HG03025 (cell line): ENCODE measurements around the gene ACADL.

Experiments used
- ATAC-seq: cut with Tn5 transposase; IDR thresholded peaks from one replicate; pipeline ENCODE4 v1.9.1; 2021; ENCODE audit warnings: mild to moderate bottlenecking, moderate library complexity; ENCODE audit not compliant: unreplicated experiment, low FRiP score

ACADL gene

DNA sequence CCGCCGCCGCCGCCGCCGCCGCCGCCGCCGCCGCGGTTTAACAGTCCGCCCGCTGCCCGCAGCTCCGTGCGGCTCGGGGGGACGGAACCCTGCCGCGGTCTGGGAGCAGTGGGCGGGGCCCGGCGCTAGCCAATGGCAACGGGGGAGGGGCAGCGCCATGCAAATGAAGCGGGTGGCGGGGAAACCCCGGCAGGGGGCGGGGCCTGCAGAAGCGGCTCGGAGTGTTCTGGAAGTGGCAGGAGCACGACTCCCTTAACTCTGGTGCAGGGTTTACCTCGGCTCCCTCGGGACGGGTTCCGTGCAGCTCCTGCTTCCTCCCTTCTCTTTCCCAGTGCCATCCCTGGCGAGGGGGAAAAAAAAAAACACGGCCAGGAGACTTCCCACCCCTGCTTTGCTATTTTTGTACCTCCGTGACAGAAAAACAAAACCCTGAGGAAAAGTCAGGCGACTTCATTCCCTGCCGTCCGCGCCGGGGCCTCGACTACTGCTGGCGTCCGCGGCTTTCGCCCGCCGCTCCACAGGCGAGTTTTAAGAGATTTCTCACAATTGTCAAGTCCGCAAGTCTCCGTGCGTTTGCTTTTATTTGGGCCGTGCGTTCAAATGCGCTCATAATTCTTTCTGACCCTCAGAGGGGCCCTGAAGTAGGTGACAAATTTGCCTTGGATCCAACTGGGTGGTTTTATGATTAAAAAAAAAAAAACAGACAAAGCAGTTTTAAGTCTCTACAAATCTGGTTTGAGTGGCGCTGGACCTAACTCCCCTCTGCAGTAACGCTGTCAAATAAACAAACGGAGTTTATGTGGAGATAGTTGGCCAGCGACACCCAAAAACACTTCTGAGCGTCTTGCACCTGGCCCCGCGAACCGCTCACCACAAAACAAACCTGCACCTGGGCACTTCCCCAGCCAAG, 53.7 kb downstream of the ACADL start, which contains the start of gene KANSL1L:
KANSL1L (minus strand) TSS at position 101 of the 910 bp plus-strand sequence. CDS start 16,827 bp downstream, outside the sequence.
- ATAC-seq: peak; percentile 78

DNA sequence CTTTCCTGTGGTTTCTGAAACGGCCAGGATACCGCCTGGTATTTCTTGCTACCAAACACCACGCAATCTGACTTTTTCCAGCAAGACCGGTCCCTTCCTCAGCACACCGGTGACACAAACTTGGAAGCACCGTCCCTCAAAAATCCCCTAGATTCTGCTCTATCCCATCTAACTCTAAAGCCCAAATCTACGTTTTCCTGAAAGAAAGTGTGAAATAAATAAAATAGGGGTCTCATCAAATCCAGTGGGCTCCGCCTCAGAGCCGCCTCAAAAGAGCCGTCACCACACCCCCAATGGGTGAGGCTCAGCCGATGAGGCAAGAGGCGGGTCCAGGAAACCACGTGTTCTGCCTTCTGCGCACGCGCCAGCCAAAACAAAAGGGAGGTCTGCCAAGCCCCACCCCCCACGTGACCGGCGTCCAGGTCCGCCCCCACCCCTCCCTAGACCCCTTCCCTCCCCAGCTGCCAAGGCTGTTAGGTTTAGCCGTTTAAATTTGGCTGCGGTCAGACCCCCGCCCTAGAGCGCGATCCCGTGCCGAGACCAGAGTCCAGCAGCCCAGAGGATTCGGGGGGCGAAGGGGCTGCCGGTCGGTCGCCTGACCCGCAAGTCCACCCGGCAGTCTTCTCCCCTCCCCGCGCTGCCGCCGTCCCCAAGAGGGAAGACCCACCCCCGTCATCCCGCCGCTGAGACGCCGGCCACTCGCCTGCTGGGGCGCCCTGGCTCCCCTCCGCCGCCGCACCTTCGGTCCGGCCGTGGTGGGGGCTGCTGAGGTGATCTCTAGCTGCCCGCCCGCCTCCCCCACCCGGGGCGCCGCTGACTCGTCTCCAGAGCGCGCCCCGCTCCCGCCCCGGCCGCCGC, 54.6 kb downstream of the ACADL start:
- peak; percentile 69 for ATAC-seq

DNA sequence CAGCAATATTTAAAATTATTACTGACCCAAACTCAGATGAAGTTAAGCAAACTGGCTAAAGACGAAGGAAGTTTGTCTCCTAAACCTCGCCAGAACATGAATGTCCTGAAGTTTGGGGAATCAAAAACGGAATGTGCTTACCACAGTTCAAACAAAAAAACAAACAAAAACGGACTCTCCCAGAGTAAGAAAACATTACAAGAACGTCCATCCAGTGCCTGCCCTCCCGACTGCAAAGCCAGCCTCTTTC, 55.1 kb downstream of the ACADL start:
- ATAC-seq: no peak

DNA sequence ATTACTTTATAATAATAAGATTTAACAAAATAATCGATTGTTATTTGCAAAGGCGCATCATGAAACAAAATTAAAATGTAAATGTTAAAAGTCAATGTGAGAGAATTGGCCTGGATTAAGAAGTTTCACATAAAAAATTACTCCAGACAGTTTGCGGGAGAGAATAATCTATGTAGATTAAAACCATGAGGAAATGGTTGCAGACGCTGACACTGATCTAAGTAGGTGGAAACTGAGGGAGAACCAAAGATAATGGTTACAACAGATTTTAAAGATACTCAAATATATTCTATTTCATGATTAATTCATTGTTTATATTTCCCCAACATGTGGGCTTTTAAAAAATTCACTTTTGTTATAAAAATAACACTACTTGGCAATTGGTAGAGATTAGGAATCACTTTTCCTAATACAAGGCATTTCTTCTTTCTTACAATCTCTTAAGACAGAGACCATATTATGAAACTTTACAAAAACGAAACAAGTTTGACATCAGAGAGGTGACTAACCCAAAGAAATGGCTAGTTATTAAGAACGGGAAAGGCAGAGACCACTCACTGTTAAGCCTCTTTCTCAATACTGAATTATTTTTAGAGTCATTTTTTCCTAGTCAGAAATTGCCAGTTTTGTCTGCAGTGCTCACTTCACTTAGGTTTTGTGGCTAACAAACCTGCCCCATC, 55.6 kb downstream of the ACADL start:
- ATAC-seq: no peak

DNA sequence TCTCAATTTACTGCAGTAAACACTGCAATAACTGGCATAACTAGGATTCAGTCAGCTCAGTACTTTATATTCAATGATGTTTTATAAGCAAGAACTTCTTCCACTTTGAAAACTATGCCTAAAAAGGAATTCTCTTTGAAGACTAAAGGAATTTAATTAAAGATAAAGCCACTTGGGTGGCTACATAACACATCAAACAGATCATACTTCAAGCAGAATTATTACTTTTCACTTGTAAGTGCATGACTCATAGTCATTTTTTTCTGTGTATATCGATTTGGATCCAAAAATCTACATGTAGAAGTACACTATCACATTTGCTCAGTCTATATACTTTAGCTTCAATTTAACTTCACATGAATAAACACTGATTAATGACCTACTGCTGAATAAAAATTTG, 58.0 kb downstream of the ACADL start:
- no peak for ATAC-seq

DNA sequence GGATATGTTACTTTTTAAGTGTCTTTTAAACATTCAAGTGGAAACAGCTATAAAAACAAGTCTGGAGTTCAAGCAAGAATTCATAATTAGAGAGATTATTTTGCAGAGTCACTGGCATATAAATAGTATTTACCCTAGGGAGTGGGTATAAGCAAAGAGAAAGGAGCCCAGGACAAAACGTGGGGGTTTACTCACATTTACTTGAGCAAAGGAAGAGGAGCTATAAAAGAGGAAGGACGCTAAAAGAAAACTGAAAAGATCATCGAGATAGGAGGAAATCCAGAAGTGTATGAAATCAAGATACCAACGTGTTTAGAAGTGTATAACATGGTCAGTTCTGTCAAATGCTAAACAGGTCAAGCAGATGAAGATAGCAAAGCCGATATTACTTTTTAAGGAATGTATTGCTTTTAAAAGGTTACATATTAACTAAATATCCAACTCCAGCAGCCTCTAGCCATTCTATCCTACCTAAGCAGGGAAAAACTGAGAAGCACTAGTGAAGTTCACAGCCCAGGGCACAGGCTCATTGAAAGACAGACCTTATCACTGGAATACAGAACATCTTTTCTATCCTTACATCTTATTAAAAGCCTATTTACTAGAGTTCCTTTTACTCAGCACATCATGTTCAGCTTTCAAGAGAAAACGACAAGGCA, 62.7 kb downstream of the ACADL start:
- ATAC-seq: no peak

DNA sequence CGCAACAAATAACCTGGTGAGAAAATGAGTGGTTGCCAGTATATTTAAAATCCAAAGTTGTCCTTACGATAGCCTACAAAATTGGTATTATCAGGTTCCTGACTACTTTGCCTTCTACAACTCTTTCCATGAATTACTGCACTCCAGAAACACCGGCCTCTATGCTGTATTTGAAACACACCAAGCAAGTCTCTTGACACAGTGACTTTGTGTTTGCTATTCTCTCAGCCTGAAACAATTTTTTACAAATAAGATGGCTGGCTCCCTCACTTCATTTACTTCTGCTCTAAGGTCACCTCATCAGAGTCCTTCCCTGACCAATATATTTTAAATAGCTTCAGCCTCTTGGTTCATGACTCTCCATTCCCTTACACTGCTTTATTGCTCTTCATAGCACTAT, 66.2 kb downstream of the ACADL start:
- ATAC-seq: no peak

DNA sequence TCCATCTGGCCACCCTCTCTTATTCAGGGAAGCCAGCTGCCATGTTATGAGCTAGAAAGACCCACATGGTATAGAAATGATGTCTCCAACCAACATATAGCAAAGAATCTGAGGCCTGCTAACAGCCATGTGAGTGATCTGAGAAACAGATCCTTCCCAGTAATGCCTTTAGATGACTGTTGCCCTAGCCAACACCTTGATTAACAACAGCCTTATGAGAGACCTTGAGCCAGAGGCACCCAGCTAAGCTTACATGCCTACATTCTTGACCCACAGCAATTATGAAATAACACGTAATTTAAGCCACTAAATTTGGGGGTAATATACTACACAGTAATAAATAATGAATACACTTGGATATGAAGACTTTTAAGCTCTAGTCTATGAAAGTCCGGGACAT, 67.0 kb downstream of the ACADL start:
- ATAC-seq: no peak

DNA sequence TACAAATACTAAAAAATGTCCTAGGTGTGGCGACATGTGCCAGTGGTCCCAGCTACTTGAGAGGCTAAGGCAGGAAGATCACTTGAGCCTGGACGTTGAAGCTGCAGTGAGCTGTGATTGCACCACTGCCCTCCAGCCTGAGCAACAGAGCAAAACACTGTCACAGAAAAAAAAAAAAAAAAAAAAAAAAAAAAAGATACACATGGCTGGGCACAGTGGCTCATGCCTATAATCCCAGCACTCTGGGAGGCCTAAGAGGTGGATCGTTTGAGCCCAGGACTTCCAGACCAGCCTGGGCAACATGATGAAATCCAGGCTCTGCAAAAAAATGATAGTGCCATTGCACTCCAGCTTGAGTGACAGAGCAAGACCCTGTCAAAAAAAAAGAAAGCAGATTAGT, 67.7 kb downstream of the ACADL start:
- no peak for ATAC-seq

DNA sequence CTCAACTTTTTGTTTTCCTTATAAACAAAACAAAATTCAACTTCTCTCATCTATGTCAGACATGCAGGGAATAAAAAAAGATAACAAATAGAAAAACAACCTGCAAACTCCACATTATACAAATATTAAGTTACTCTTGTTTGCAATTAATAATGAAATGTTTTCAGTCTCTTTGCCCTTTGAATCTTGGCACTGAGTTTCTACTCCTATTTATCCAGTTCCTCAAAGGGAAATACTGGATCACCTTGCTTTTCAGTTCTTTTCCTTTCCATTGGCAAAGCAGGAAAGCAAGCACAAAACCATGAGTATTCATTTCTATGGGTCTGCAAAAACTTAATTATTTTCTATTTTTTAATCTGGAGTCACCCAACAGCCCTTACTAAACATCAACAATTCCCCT, 77.6 kb downstream of the ACADL start:
- ATAC-seq: no peak
